ENCODE data around the gene GLIS1.

GLIS1 gene

DNA sequence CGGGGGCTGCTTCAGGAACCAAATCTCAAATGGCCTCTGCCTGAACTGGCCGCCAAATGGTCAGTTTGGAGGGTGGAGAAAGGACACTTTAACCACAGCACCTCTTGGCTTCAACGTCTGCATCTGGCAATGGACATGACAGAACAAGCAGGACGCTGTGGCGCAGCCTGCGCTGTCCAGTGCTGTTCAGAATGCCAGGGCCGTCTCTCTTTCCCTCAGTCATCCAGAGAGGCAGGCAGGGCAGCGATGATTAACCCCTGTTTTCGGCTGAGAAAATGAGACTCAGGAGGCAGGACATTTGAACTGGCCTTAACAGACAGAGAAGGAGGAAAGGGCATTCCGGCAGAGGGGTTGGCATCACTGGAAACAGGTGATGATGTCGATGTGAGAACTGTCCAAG is 48.6 kb downstream of the GLIS1 start:
- DNase-seq (ENCODE audit: extremely low spot score), result no peak
- POLR2A ChIA-PET, result no interaction called here
- CTCF ChIA-PET, result interaction anchor here (1.9 kb wide), 1 partner anchor 25 kb away, joined by 5 read pairs; no protein-coding TSS in a partner anchor
- TF ChIP-seq FOXK2 (IDR thresholded peaks at IDR 0.05), result no peak
- TF ChIP-seq BHLHE40 (IDR thresholded peaks at IDR 0.05; ENCODE audit: borderline replicate concordance), result no peak
- TF ChIP-seq FOXM1 (IDR thresholded peaks at IDR 0.05; ENCODE audit: borderline replicate concordance), result no peak
- TF ChIP-seq CTBP1 (IDR thresholded peaks at IDR 0.05; ENCODE audit: borderline replicate concordance), result no peak
- TF ChIP-seq TARDBP (IDR thresholded peaks at IDR 0.05), result no peak
- TF ChIP-seq FOXA1 (IDR thresholded peaks at IDR 0.05), result no peak
- TF ChIP-seq, protein P1, sequence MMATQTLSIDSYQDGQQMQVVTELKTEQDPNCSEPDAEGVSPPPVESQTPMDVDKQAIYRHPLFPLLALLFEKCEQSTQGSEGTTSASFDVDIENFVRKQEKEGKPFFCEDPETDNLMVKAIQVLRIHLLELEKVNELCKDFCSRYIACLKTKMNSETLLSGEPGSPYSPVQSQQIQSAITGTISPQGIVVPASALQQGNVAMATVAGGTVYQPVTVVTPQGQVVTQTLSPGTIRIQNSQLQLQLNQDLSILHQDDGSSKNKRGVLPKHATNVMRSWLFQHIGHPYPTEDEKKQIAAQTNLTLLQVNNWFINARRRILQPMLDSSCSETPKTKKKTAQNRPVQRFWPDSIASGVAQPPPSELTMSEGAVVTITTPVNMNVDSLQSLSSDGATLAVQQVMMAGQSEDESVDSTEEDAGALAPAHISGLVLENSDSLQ (IDR thresholded peaks at IDR 0.05), result no peak
- no peak for TF ChIP-seq ARNT (IDR thresholded peaks at IDR 0.05)
- TF ChIP-seq SP1 (IDR thresholded peaks at IDR 0.05), result no peak

DNA sequence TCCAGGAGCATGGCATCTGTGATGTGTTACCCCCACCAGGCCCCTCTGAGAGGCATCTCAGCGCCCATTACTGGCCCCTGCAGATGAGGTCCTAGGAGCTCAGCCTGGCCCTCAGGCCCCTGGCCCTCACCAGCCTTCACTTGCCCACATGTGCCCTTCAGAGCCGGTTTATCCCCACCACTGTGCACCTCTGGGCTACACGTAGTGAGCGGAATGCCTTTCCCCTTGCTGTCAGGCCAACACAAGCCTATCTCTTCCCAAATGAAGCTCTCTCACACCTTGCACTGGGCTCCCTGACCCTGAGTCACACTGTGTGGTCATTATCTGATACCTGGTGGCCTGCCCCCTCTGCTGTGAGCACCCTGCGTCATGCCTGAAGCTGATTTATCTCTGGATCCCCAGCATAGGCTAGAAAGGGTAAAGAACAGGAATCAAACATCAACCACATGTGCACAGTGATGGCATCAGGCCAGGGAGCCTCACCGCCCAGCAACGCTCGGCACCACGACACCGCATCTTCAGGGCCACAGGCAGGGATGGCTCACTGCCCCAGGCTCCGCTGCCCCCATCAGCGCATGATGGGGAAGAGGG is 49.1 kb downstream of the GLIS1 start:
- ChIA-PET CTCF (interaction anchor here (1.9 kb wide), 1 partner anchor 26 kb away, joined by 5 read pairs; no protein-coding TSS in a partner anchor), POLR2A (no interaction called here)
- no peak for DNase-seq (ENCODE audit: extremely low spot score)
- TF ChIP-seq L3MBTL2 (conservative IDR thresholded peaks at IDR 0.05) (no peak), ZNF384 (IDR thresholded peaks at IDR 0.05) (no peak), NFRKB (IDR thresholded peaks at IDR 0.05) (no peak), CTBP1 (IDR thresholded peaks at IDR 0.05; ENCODE audit: borderline replicate concordance) (no peak), LEF1 (IDR thresholded peaks at IDR 0.05; ENCODE audit: borderline replicate concordance) (no peak), TARDBP (IDR thresholded peaks at IDR 0.05) (no peak), SP1 (IDR thresholded peaks at IDR 0.05) (no peak), HDGF (IDR thresholded peaks at IDR 0.05; ENCODE audit: borderline replicate concordance) (no peak), ARNT (IDR thresholded peaks at IDR 0.05) (no peak), FOXA1 (IDR thresholded peaks at IDR 0.05) (no peak), FOXM1 (IDR thresholded peaks at IDR 0.05; ENCODE audit: borderline replicate concordance) (no peak), FOXK2 (IDR thresholded peaks at IDR 0.05) (no peak), ELF4 (IDR thresholded peaks at IDR 0.05) (no peak), SUZ12 (IDR thresholded peaks at IDR 0.05) (no peak)

DNA sequence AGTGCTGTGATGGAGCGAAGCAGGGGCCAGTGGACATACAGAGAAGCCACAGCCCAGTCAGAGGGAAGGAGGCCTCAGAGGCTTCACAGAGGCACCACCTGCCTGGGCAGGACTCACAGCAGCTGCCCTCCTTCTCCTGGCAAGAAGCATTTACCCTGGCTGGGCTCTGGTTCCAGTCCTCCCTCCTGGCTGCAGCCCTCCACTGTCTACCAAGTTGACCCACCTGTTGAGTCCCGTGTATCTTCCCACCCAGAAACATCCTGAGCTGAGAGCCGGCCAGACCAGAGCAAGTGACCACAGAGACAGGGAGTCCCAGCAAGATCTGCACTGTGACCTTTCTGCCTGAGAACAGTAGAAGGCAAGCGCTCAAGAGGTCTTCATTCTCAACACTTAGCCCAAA is 49.7 kb downstream of the GLIS1 start:
- TF ChIP-seq HDGF (IDR thresholded peaks at IDR 0.05; ENCODE audit: borderline replicate concordance) (no peak), BHLHE40 (IDR thresholded peaks at IDR 0.05; ENCODE audit: borderline replicate concordance) (no peak), FOXM1 (IDR thresholded peaks at IDR 0.05; ENCODE audit: borderline replicate concordance) (no peak), NFRKB (IDR thresholded peaks at IDR 0.05) (no peak), CTBP1 (IDR thresholded peaks at IDR 0.05; ENCODE audit: borderline replicate concordance) (no peak), SUZ12 (IDR thresholded peaks at IDR 0.05) (no peak), LEF1 (IDR thresholded peaks at IDR 0.05; ENCODE audit: borderline replicate concordance) (no peak), SP1 (IDR thresholded peaks at IDR 0.05) (no peak), ARNT (IDR thresholded peaks at IDR 0.05) (no peak), TARDBP (IDR thresholded peaks at IDR 0.05) (no peak), ZNF384 (IDR thresholded peaks at IDR 0.05) (no peak), FOXA1 (IDR thresholded peaks at IDR 0.05) (no peak)
- TF ChIP-seq, protein P1 (IDR thresholded peaks at IDR 0.05), result no peak
- CTCF ChIA-PET, result interaction anchor here (1.9 kb wide), 1 partner anchor 26 kb away, joined by 5 read pairs; no protein-coding TSS in a partner anchor

DNA sequence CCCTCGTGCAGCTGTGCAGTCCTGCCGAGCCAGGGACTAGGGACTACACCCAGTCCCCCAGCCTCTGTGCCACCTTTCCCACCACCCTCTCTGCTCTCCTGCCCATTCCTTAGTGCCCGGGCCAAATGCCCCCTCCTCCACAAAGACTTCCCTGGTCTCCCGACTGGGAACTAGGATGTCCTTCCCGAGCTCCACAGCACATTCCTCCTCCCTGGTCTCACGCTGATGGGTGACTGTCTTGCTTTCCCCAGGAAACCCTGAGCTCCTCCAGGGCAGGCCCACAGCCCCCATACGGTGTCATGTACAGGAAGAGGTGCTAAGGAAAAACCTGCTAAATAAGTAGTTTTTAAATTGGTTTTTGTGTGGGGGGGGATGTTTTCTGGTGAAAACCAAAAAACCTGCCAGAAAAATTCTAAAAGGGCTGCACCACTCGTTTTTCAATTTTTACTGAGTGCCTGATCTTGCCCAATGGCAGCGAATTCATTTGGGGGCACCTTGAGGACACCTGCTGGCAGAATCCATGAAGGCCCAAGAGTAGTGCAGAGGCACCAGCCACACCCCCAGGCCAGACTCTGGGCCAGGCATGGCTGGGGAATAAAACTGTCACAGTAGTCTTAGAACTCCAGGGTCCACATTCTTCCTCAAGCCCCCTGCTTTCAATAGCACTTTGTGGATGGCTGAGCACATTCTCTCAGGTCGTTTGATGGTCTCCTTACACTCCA is 50.4 kb downstream of the GLIS1 start:
- DNase-seq (ENCODE audit: extremely low spot score), result no peak
- POLR2A ChIA-PET, result no interaction called here
- no peak for TF ChIP-seq HDGF (IDR thresholded peaks at IDR 0.05; ENCODE audit: borderline replicate concordance)
- no peak for TF ChIP-seq L3MBTL2 (conservative IDR thresholded peaks at IDR 0.05)
- no peak for TF ChIP-seq ARNT (IDR thresholded peaks at IDR 0.05)
- no peak for TF ChIP-seq TARDBP (IDR thresholded peaks at IDR 0.05)
- TF ChIP-seq CTBP1 (IDR thresholded peaks at IDR 0.05; ENCODE audit: borderline replicate concordance), result no peak
- TF ChIP-seq SUZ12 (IDR thresholded peaks at IDR 0.05), result no peak
- TF ChIP-seq ELF4 (IDR thresholded peaks at IDR 0.05), result no peak
- TF ChIP-seq, protein P1 (IDR thresholded peaks at IDR 0.05), result no peak
- no peak for TF ChIP-seq FOXM1 (IDR thresholded peaks at IDR 0.05; ENCODE audit: borderline replicate concordance)
- no peak for TF ChIP-seq BHLHE40 (IDR thresholded peaks at IDR 0.05; ENCODE audit: borderline replicate concordance)
- no peak for TF ChIP-seq NFRKB (IDR thresholded peaks at IDR 0.05)
- TF ChIP-seq SP1 (IDR thresholded peaks at IDR 0.05), result no peak
- no peak for TF ChIP-seq LEF1 (IDR thresholded peaks at IDR 0.05; ENCODE audit: borderline replicate concordance)
- CTCF ChIA-PET, result no interaction called here

More for the DNA sequence above, 49.7 kb downstream of the GLIS1 start:
- no peak for DNase-seq (ENCODE audit: extremely low spot score)
- POLR2A ChIA-PET, result no interaction called here

DNA sequence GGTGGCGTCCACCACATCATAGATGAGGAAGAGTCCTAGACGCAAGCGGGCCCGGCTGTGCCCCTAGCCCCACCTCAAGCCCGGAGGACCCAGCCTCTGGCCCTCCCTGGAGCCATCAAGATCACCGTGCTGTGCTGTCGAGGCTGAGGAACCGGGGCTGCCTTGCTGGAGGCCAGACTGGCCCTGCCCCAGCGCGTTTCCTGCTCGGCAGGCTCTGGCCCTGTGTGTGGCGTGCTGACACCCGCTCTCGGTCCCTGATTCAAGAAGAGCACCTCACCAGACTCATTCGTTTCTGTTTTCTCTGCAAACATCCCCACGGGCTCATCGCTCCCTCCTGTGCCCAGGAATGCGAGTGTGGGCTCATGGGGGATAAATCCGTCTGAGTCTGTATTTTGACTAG is 51.1 kb downstream of the GLIS1 start:
- CTCF ChIA-PET, result no interaction called here
- POLR2A ChIA-PET, result no interaction called here
- TF ChIP-seq CTBP1 (IDR thresholded peaks at IDR 0.05; ENCODE audit: borderline replicate concordance) (no peak), FOXA1 (IDR thresholded peaks at IDR 0.05) (no peak), FOXM1 (IDR thresholded peaks at IDR 0.05; ENCODE audit: borderline replicate concordance) (no peak)
- TF ChIP-seq, protein P1 (IDR thresholded peaks at IDR 0.05), result no peak
- no peak for DNase-seq (ENCODE audit: extremely low spot score)
